MM.1S (cell line): ENCODE measurements around the gene PLA2G10.
"Not testable (repeated sequence)": the region's sequence is repeated elsewhere in the genome, so short reads cannot be mapped to it uniquely, and the experiment has no call there.

Source experiments
- DNase-seq: peaks from one replicate; pipeline ENCODE4 v3.0.0-alpha.2; 2015
- H2AFZ ChIP-seq: fragments of 300-600 bp; sonication (generic); 2 replicates; pipeline ENCODE4 v1.6.0; 2016; ENCODE audit warnings: antibody characterized with exemption, low read length
- H3F3A ChIP-seq: fragments of 300-600 bp; sonication (generic); 2 replicates; pipeline ENCODE4 v1.6.1; 2016; ENCODE audit warnings: mild to moderate bottlenecking, antibody characterized with exemption, low read length, moderate library complexity, mixed read lengths; ENCODE audit not compliant: insufficient read depth
- H3K27ac ChIP-seq: fragments of 300-600 bp; sonication (generic); 2 replicates; pipeline ENCODE4 v1.5.1; 2016; ENCODE audit warnings: mild to moderate bottlenecking, low read length
- H3K27me3 ChIP-seq: fragments of 300-600 bp; sonication (generic); replicated peaks from 2 replicates; pipeline ENCODE4 v1.6.0; 2016; ENCODE audit warnings: low read length; ENCODE audit not compliant: insufficient read depth
- H3K36me3 ChIP-seq: fragments of 300-600 bp; sonication (generic); replicated peaks from 2 replicates; pipeline ENCODE4 v1.6.1; 2016; ENCODE audit warnings: mild to moderate bottlenecking, low read length, mixed read lengths; ENCODE audit not compliant: insufficient read depth
- H3K4me1 ChIP-seq: fragments of 300-600 bp; sonication (generic); 2 replicates; pipeline ENCODE4 v1.6.1; 2016; ENCODE audit warnings: low read length, mixed read lengths
- H3K4me2 ChIP-seq: fragments of 300-600 bp; sonication (generic); 2 replicates; pipeline ENCODE4 v1.6.0; 2016; ENCODE audit warnings: low read depth, low read length
- H3K4me3 ChIP-seq: fragments of 300-600 bp; sonication (generic); 2 replicates; pipeline ENCODE4 v1.5.1; 2016; ENCODE audit warnings: low read length, mixed read lengths
- H3K79me2 ChIP-seq: fragments of 300-600 bp; sonication (generic); 2 replicates; pipeline ENCODE4 v1.6.1; 2016; ENCODE audit warnings: mixed run types, low read length, mixed read lengths
- H3K9ac ChIP-seq: fragments of 300-600 bp; sonication (generic); 2 replicates; pipeline ENCODE4 v1.6.1; 2016; ENCODE audit warnings: low read length, mixed read lengths
- H3K9me2 ChIP-seq: fragments of 300-600 bp; sonication (generic); replicated peaks from 2 replicates; pipeline ENCODE4 v1.6.1; 2016; ENCODE audit warnings: mild to moderate bottlenecking, low read length, mixed read lengths; ENCODE audit not compliant: insufficient read depth
- H3K9me3 ChIP-seq: fragments of 300-600 bp; sonication (generic); replicated peaks from 2 replicates; pipeline ENCODE4 v1.6.1; 2016; ENCODE audit warnings: mild to moderate bottlenecking, low read length, mixed read lengths; ENCODE audit not compliant: insufficient read depth
- H4K20me1 ChIP-seq: fragments of 300-600 bp; sonication (generic); 2 replicates; pipeline ENCODE4 v1.6.1; 2016; ENCODE audit warnings: mild to moderate bottlenecking, low read length, moderate library complexity, mixed read lengths; ENCODE audit not compliant: insufficient read depth
- EZH2 ChIP-seq: fragments of 300-600 bp; sonication (generic); optimal IDR thresholded peaks from 2 replicates; pipeline ENCODE3; 2017; ENCODE audit warnings: low read depth, mild to moderate bottlenecking, antibody characterized with exemption, low read length, mixed read lengths
- EZH2phosphoT487 ChIP-seq: fragments of 300-600 bp; sonication (generic); IDR thresholded peaks from 2 replicates; pipeline ENCODE4 v1.6.1; 2018; ENCODE audit warnings: antibody characterized with exemption, low read length
- TF ChIP-seq, protein P1 (sequence below): fragments of 300-600 bp; sonication (generic); IDR thresholded peaks from 2 replicates; pipeline ENCODE4 v1.5.1; 2016; ENCODE audit warnings: antibody characterized with exemption, low read length, mixed read lengths

The PLA2G10 gene

DNA sequence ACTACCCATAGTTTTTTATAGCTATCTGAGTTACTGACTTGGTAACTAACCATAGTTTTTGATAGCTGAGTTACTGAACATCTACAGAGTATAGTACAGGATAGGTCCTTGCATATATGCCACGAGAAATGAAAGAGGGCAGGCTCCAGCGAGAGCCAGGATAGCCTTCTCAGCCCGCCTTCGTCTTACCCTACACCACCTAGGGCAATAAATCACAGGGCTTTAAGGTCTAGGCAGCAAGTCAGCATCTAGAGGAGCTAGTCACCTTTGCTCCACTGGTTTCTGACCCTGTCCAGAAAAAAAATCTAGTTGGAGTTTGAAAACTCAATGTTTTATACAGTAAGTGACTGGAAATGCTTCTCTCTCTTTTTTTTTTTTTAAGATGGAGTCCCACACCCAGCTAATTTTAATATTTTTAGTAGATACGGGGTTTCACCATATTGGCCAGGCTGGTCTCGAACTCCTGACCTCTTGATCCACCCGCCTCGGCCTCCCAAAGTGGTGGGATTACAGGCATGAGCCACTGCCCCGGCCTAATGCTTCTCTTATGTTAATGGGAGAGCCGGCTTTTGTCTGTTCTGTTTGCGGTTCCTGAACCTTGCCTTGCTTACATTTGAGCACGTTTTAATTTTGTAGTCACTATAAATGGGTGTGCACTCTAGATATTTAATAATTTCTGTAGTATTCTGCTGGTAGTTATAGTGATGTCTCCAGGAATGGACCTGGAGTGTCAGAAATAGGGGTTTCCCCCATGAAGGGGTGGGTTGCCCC lies 58.5 kb downstream of the PLA2G10 start:
- H3F3A ChIP-seq: peaks cover 11% of the 10 kb centered on the region
- H3K79me2 ChIP-seq: peaks cover 78% of the 10 kb centered on the region
- H4K20me1 ChIP-seq: 0 out of 2 replicates have a peak, but pooled peaks cover 2% of the 10 kb centered on the region
- no peak for DNase-seq
- no peak overlapping the region for H3K4me3 ChIP-seq
- no peaks in the 10 kb centered on the region for H3K36me3 ChIP-seq
- no peaks in the 10 kb centered on the region; the same call in 1 of the 2 replicates for H3K9me3 ChIP-seq
- H3K4me2 ChIP-seq: no peak overlapping the region
- no peaks in the 10 kb centered on the region for H3K9me2 ChIP-seq
- no peak overlapping the region for H2AFZ ChIP-seq
- H3K27me3 ChIP-seq: no peaks in the 10 kb centered on the region
- H3K9ac ChIP-seq: no peak overlapping the region
- peaks cover 10% of the 10 kb centered on the region for H3K4me1 ChIP-seq
- TF ChIP-seq, protein P1, sequence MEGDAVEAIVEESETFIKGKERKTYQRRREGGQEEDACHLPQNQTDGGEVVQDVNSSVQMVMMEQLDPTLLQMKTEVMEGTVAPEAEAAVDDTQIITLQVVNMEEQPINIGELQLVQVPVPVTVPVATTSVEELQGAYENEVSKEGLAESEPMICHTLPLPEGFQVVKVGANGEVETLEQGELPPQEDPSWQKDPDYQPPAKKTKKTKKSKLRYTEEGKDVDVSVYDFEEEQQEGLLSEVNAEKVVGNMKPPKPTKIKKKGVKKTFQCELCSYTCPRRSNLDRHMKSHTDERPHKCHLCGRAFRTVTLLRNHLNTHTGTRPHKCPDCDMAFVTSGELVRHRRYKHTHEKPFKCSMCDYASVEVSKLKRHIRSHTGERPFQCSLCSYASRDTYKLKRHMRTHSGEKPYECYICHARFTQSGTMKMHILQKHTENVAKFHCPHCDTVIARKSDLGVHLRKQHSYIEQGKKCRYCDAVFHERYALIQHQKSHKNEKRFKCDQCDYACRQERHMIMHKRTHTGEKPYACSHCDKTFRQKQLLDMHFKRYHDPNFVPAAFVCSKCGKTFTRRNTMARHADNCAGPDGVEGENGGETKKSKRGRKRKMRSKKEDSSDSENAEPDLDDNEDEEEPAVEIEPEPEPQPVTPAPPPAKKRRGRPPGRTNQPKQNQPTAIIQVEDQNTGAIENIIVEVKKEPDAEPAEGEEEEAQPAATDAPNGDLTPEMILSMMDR: no peak
- H3K27ac ChIP-seq: no peak overlapping the region

DNA sequence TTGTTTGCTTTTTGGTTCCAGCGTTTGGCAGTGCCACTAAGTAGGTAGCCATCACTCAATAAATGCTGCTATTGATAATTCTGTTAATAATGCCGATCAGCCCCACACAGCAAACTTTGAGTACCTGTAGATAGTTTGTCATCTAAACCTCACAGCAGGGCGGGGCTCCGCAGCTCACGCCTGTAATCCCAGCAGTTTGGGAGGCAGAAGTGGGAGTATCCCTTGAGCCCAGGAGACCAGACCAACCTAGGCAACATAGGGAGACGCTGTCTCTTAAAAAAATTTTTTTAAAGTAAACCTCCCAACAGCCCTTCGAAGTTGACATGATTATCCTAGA lies 59.8 kb downstream of the PLA2G10 start:
- H3K79me2 ChIP-seq: peaks cover 71% of the 10 kb centered on the region
- peak overlapping the region; percentile 47; the same call in 1 of the 2 replicates for H3K4me2 ChIP-seq
- TF ChIP-seq, protein P1: no peak
- no peak for TF ChIP-seq EZH2
- TF ChIP-seq EZH2phosphoT487: no peak
- no peak for DNase-seq
- no peaks in the 10 kb centered on the region for H4K20me1 ChIP-seq
- H3K4me3 ChIP-seq: peak overlapping the region; percentile 93; the same call in 1 of the 2 replicates
- no peaks in the 10 kb centered on the region; the same call in 1 of the 2 replicates for H3K9me3 ChIP-seq
- no peaks in the 10 kb centered on the region for H3K36me3 ChIP-seq
- no peaks in the 10 kb centered on the region for H3K9me2 ChIP-seq
- no peak overlapping the region for H2AFZ ChIP-seq
- H3K4me1 ChIP-seq: peaks cover 10% of the 10 kb centered on the region
- no peak overlapping the region for H3K9ac ChIP-seq
- H3K27ac ChIP-seq: no peak overlapping the region
- H3F3A ChIP-seq: peaks cover 15% of the 10 kb centered on the region
- H3K27me3 ChIP-seq: no peaks in the 10 kb centered on the region

DNA sequence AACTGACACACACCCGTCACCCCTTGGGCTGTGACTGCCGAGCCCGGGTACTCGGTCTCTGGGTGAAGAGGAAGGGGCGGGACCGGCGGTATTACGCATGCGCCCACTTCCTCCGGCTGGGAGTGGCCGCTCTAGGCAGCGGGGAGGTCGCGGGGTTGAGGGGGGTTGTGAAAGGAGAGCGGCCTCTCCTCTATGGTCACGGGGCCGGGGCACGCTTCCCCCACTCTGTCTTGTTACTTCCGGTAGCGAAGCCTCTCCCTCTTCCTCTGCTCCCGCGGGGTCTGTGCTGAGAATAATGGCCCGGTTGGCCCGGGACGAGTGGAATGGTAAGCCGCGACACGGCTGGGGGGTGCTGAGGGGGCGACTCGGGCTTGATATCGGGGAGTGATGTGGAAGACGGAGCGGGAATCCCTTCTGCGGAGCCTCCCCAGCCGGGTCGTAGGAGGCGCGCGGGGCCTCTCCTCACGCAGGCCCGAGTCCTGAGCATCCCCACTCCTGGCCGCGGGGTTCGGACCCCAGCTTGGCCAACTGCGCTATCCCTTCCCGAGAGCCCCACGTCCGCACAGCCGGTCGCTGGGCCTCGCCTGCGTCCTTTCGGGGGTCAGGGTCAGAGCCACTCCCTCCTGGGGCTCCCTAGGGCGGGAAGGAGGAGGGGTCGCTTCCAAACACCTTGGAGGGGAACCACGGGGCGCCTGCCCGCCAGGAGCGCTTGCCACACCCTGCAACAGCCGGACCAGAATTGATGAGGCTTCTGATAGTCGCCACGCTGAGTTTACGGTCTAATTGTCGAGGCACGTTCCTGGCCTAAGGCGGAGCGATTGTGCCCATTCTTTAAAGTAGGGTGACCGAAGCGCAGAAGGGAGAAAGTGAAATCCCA lies 61.2 kb downstream of the PLA2G10 start, which contains the start of gene BFAR:
Gene BFAR (plus strand): TSS at position 259 of the 877 bp plus-strand sequence. CDS start 11,396 bp downstream, outside the sequence.
- Histone ChIP-seq H3K4me3 (peak within 1 kb of the TSS; percentile 93), H3K4me2 (peak within 1 kb of the TSS; percentile 48; the same call in 1 of the 2 replicates), H3K27ac (peak within 1 kb of the TSS; percentile 70), H3K36me3 (no peaks in the 10 kb centered on the region), H3F3A (peaks cover 15% of the 10 kb centered on the region), H3K9me3 (no peaks in the 10 kb centered on the region; the same call in 1 of the 2 replicates), H4K20me1 (no peaks in the 10 kb centered on the region), H3K4me1 (peaks cover 19% of the 10 kb centered on the region), H3K9me2 (no peaks in the 10 kb centered on the region), H3K9ac (peak within 1 kb of the TSS; percentile 87), H2AFZ (peak within 1 kb of the TSS; percentile 67), H3K79me2 (peaks cover 66% of the 10 kb centered on the region), H3K27me3 (no peaks in the 10 kb centered on the region)
- TF ChIP-seq EZH2 (no peak), EZH2phosphoT487 (no peak)
- TF ChIP-seq, protein P1: no peak
- peak; percentile 98 for DNase-seq

DNA sequence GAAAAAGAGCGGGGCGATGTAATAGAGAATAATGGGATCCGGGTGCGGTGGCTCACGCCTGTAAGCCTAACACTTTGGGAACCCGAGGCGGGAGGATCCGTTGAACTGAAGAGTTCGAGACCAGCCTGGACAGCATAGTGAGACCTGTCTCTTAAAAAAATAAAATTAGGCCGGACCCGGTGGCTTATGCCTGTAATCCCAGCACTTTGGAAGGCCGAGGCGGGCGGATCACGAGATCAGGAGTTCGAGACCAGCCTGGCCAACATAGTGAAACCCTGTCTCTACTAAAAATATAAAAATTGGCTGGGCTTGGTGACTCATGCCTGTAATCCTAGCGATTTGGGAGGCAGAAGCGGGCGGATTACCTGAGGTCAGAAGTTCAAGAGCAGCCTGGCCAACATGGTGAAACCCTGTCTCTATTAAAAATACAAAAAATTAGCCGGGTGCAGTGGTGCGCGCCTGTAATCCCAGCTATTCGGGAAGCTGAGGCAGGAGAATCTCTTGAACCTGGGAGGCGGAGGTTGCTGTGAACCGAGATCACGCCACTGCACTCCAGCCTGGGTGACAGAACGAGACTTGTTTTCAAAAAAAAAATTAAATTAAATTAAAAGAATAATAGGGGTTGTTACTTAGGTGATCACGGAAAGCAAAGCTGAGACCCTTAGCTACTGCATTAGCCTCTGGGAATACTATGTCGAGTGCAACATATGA lies 63.3 kb downstream of the PLA2G10 start:
- H3K4me3 ChIP-seq: peak overlapping the region; percentile 30
- not testable (repeated sequence) for H3K36me3 ChIP-seq, H4K20me1 ChIP-seq, H3K9me2 ChIP-seq, H3K9me3 ChIP-seq, H3K27me3 ChIP-seq, DNase-seq
- H3K4me1 ChIP-seq: peaks cover 19% of the 10 kb centered on the region
- peak overlapping the region; percentile 66 for H3K27ac ChIP-seq
- H2AFZ ChIP-seq: peak overlapping the region; percentile 27; the same call in 1 of the 2 replicates
- peak overlapping the region; percentile 47 for H3K4me2 ChIP-seq
- H3K79me2 ChIP-seq: peaks cover 45% of the 10 kb centered on the region
- H3F3A ChIP-seq: peaks cover 15% of the 10 kb centered on the region
- H3K9ac ChIP-seq: peak overlapping the region; percentile 91; the same call in 1 of the 2 replicates
